ENCODE data around the gene GINM1. TPM values are rescaled to one million over a fixed set of nuclear protein-coding genes. Genes with fewer than 3 reads are reported as not detected.

Gene GINM1
- polyA plus RNA-seq, 1 of the 3 experiments (the other 2 are of a cell fraction) = 24.4 TPM

GRCh38 chr6:149529650-149530049, 36.5 kb upstream of the GINM1 start (continued):
- TF ChIP-seq, protein P1, sequence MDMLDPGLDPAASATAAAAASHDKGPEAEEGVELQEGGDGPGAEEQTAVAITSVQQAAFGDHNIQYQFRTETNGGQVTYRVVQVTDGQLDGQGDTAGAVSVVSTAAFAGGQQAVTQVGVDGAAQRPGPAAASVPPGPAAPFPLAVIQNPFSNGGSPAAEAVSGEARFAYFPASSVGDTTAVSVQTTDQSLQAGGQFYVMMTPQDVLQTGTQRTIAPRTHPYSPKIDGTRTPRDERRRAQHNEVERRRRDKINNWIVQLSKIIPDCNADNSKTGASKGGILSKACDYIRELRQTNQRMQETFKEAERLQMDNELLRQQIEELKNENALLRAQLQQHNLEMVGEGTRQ (IDR thresholded peaks at IDR 0.05; ENCODE audit: borderline replicate concordance, low read depth, low read length) = no peak
- TF ChIP-seq TAF1 (IDR thresholded peaks at IDR 0.05; ENCODE audit: borderline replicate concordance, low read depth, low read length) = no peak

GRCh38 chr6:149534742-149535141, 31.4 kb upstream of the GINM1 start:
- H3K9ac ChIP-seq = no peak overlapping the region
- no peaks in the 10 kb centered on the region for H4K20me1 ChIP-seq (ENCODE audit: insufficient read depth)
- ChIA-PET POLR2A (no interaction called here), CTCF (interaction anchor here (1.2 kb wide), 1 partner anchor 11 kb away, joined by 4 read pairs; no protein-coding TSS in a partner anchor)
- peaks cover 4% of the 10 kb centered on the region for H3F3A ChIP-seq (replicated peaks; ENCODE audit: insufficient read depth)
- no peaks in the 10 kb centered on the region for H3K27me3 ChIP-seq (ENCODE audit: insufficient read depth)
- H3K79me2 ChIP-seq (ENCODE audit: insufficient read depth) = peaks cover 16% of the 10 kb centered on the region
- 100% methylated on average over 1 of the region's 1 CpG for WGBS (ENCODE audit: low lambda C conversion rate)
- TF ChIP-seq, protein P2, sequence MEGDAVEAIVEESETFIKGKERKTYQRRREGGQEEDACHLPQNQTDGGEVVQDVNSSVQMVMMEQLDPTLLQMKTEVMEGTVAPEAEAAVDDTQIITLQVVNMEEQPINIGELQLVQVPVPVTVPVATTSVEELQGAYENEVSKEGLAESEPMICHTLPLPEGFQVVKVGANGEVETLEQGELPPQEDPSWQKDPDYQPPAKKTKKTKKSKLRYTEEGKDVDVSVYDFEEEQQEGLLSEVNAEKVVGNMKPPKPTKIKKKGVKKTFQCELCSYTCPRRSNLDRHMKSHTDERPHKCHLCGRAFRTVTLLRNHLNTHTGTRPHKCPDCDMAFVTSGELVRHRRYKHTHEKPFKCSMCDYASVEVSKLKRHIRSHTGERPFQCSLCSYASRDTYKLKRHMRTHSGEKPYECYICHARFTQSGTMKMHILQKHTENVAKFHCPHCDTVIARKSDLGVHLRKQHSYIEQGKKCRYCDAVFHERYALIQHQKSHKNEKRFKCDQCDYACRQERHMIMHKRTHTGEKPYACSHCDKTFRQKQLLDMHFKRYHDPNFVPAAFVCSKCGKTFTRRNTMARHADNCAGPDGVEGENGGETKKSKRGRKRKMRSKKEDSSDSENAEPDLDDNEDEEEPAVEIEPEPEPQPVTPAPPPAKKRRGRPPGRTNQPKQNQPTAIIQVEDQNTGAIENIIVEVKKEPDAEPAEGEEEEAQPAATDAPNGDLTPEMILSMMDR (IDR thresholded peaks at IDR 0.05) = no peak
- TF ChIP-seq MEF2A (IDR thresholded peaks at IDR 0.05; ENCODE audit: borderline replicate concordance, low read depth) (no peak), SMC3 (IDR thresholded peaks at IDR 0.05; ENCODE audit: low read depth, low read length) (no peak), JUND (IDR thresholded peaks at IDR 0.05) (no peak), YY1 (IDR thresholded peaks at IDR 0.05; ENCODE audit: low read depth) (no peak), TAF1 (IDR thresholded peaks at IDR 0.05; ENCODE audit: borderline replicate concordance, low read depth, low read length) (no peak), RFX5 (IDR thresholded peaks at IDR 0.05; ENCODE audit: low read length) (no peak), GABPA (IDR thresholded peaks at IDR 0.05; ENCODE audit: low read depth) (no peak), IRF3 (IDR thresholded peaks at IDR 0.05; ENCODE audit: low read depth, low read length) (no peak), NRF1 (IDR thresholded peaks at IDR 0.05; ENCODE audit: low read depth, low read length) (no peak), NFIC (IDR thresholded peaks at IDR 0.05; ENCODE audit: borderline replicate concordance) (no peak), RCOR1 (IDR thresholded peaks at IDR 0.05; ENCODE audit: low read length) (no peak)
- TF ChIP-seq, protein P3, sequence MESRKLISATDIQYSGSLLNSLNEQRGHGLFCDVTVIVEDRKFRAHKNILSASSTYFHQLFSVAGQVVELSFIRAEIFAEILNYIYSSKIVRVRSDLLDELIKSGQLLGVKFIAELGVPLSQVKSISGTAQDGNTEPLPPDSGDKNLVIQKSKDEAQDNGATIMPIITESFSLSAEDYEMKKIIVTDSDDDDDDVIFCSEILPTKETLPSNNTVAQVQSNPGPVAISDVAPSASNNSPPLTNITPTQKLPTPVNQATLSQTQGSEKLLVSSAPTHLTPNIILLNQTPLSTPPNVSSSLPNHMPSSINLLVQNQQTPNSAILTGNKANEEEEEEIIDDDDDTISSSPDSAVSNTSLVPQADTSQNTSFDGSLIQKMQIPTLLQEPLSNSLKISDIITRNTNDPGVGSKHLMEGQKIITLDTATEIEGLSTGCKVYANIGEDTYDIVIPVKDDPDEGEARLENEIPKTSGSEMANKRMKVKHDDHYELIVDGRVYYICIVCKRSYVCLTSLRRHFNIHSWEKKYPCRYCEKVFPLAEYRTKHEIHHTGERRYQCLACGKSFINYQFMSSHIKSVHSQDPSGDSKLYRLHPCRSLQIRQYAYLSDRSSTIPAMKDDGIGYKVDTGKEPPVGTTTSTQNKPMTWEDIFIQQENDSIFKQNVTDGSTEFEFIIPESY (IDR thresholded peaks at IDR 0.05; ENCODE audit: borderline replicate concordance, low read depth) = no peak
- no peaks in the 10 kb centered on the region for H3K4me1 ChIP-seq (ENCODE audit: control insufficient read depth in 1 of 2, insufficient read depth in 2 of 2, low read depth in 1 of 2, low read length in 1 of 2)
- H3K4me3 ChIP-seq (ENCODE audit: low read depth in 2 of 2, low read length in 1 of 2) = no peak overlapping the region
- peaks cover 41 to 53% of the 10 kb centered on the region in 2 experiments for H3K36me3 ChIP-seq (replicated peaks in 1 of 2; ENCODE audit: control insufficient read depth in 1 of 2, insufficient read depth in 2 of 2, low read length in 1 of 2)
- H2AFZ ChIP-seq (ENCODE audit: low read depth) = no peak overlapping the region
- no peaks in the 10 kb centered on the region for H3K9me2 ChIP-seq
- H3K4me2 ChIP-seq = no peak overlapping the region
- H3K27ac ChIP-seq (ENCODE audit: low read depth in 2 of 2, low read length in 1 of 2) = no peak overlapping the region
- H3K9me3 ChIP-seq = no peaks in the 10 kb centered on the region
- no peak for DNase-seq

Measured in SK-N-SH (cell line).